ENCODE measurements around the gene HDAC9.

The HDAC9 gene

GRCh38 chr7:18655912-18656311 lies 160.4 kb downstream of the HDAC9 start:
- Histone ChIP-seq H3K4me1 (ENCODE audit: control insufficient read depth, insufficient read depth, low read length) (no peaks in the 10 kb centered on the region), H3K9me3 (ENCODE audit: control insufficient read depth, insufficient read depth, low read depth, low read length) (no peaks in the 10 kb centered on the region), H3K36me3 (ENCODE audit: control insufficient read depth in 2 of 2, insufficient read depth in 1 of 2, low read length in 2 of 2) (no peaks in the 10 kb centered on the region), H3K27ac (ENCODE audit: extremely low read depth, low read depth, low read length) (no peak overlapping the region), H3K4me3 (ENCODE audit: low read depth, low read length) (no peak overlapping the region)
- ChIA-PET POLR2A (no interaction called here), CTCF (interaction anchor here (0.5 to 2.2 kb wide), 3 partner anchors 10 to 304 kb away, joined by 3 to 12 read pairs (median 9); no protein-coding TSS in a partner anchor)
- TF ChIP-seq ZNF660 (tag by site-specific recombination; IDR thresholded peaks at IDR 0.05) (no peak), ZNF354C (tag by site-specific recombination; IDR thresholded peaks at IDR 0.05; ENCODE audit: borderline replicate concordance, low read depth) (no peak), ZNF610 (tag by site-specific recombination; IDR thresholded peaks at IDR 0.05; ENCODE audit: borderline replicate concordance) (no peak), ZNF335 (tag by site-specific recombination; conservative IDR thresholded peaks at IDR 0.05) (no peak), ZNF664 (tag by site-specific recombination; IDR thresholded peaks at IDR 0.05) (no peak), ZNF768 (tag by site-specific recombination; IDR thresholded peaks at IDR 0.05) (no peak)
- TF ChIP-seq, protein P1, sequence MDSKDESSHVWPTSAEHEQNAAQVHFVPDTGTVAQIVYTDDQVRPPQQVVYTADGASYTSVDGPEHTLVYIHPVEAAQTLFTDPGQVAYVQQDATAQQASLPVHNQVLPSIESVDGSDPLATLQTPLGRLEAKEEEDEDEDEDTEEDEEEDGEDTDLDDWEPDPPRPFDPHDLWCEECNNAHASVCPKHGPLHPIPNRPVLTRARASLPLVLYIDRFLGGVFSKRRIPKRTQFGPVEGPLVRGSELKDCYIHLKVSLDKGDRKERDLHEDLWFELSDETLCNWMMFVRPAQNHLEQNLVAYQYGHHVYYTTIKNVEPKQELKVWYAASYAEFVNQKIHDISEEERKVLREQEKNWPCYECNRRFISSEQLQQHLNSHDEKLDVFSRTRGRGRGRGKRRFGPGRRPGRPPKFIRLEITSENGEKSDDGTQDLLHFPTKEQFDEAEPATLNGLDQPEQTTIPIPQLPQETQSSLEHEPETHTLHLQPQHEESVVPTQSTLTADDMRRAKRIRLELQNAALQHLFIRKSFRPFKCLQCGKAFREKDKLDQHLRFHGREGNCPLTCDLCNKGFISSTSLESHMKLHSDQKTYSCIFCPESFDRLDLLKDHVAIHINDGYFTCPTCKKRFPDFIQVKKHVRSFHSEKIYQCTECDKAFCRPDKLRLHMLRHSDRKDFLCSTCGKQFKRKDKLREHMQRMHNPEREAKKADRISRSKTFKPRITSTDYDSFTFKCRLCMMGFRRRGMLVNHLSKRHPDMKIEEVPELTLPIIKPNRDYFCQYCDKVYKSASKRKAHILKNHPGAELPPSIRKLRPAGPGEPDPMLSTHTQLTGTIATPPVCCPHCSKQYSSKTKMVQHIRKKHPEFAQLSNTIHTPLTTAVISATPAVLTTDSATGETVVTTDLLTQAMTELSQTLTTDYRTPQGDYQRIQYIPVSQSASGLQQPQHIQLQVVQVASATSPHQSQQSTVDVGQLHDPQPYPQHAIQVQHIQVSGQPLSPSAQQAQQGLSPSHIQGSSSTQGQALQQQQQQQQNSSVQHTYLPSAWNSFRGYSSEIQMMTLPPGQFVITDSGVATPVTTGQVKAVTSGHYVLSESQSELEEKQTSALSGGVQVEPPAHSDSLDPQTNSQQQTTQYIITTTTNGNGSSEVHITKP (tag by site-specific recombination; IDR thresholded peaks at IDR 0.05), result no peak

GRCh38 chr7:18656362-18656761 lies 160.8 kb downstream of the HDAC9 start:
- H3K27ac ChIP-seq (ENCODE audit: extremely low read depth, low read depth, low read length), result no peak overlapping the region
- CTCF ChIA-PET, result interaction anchor here (1.5 to 1.6 kb wide), 2 partner anchors 10 to 46 kb away, joined by 8 to 10 read pairs; no protein-coding TSS in a partner anchor
- H3K9me3 ChIP-seq (ENCODE audit: control insufficient read depth, insufficient read depth, low read depth, low read length), result no peaks in the 10 kb centered on the region
- H3K4me1 ChIP-seq (ENCODE audit: control insufficient read depth, insufficient read depth, low read length), result no peaks in the 10 kb centered on the region
- TF ChIP-seq ZNF623 (tag by site-specific recombination; IDR thresholded peaks at IDR 0.05), result no peak
- no peak for TF ChIP-seq ZNF747 (tag by site-specific recombination; IDR thresholded peaks at IDR 0.05)
- TF ChIP-seq MZF1 (tag by site-specific recombination; IDR thresholded peaks at IDR 0.05; ENCODE audit: borderline replicate concordance), result no peak
- no peak for TF ChIP-seq ZNF473 (tag by site-specific recombination; IDR thresholded peaks at IDR 0.05)
- TF ChIP-seq ZNF416 (tag by site-specific recombination; IDR thresholded peaks at IDR 0.05), result no peak
- no peak for TF ChIP-seq ZNF660 (tag by site-specific recombination; IDR thresholded peaks at IDR 0.05)
- TF ChIP-seq ZNF777 (tag by site-specific recombination; IDR thresholded peaks at IDR 0.05; ENCODE audit: borderline replicate concordance), result no peak
- POLR2A ChIA-PET, result no interaction called here
- H3K4me3 ChIP-seq (ENCODE audit: low read depth, low read length), result no peak overlapping the region
- no peaks in the 10 kb centered on the region for H3K36me3 ChIP-seq (ENCODE audit: control insufficient read depth in 2 of 2, insufficient read depth in 1 of 2, low read length in 2 of 2)

DNA sequence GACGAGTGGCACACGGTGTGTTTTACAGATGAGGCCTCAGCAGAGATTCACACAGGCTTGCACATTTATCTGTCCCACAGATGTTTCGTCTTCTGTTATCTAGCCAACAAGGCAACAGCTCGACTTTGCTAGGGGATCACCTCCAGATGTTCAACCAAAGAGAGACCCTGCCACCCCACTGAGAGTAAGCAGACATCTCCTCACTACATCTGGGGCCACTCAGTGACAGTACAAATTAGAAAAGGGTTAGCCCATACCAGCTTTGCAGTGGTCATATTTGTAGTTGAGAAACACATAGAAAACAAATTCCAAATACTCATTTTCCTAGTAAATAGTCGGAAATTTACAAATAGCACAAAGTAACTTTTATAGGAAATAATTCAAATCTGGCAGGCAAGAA lies 164.2 kb downstream of the HDAC9 start:
- no peaks in the 10 kb centered on the region for H3K36me3 ChIP-seq (ENCODE audit: control insufficient read depth in 2 of 2, insufficient read depth in 1 of 2, low read length in 2 of 2)
- TF ChIP-seq ZNF24 (tag by site-specific recombination; IDR thresholded peaks at IDR 0.05) (no peak), ZNF629 (tag by site-specific recombination; IDR thresholded peaks at IDR 0.05) (no peak), ZNF19 (tag by site-specific recombination; IDR thresholded peaks at IDR 0.05; ENCODE audit: low read depth) (no peak), SCRT1 (tag by site-specific recombination; IDR thresholded peaks at IDR 0.05; ENCODE audit: borderline replicate concordance) (no peak), ZNF48 (tag by site-specific recombination; IDR thresholded peaks at IDR 0.05) (no peak), ZNF292 (tag by site-specific recombination; IDR thresholded peaks at IDR 0.05; ENCODE audit: borderline replicate concordance, low read depth) (no peak), ZNF121 (tag by site-specific recombination; IDR thresholded peaks at IDR 0.05) (no peak), HOXA7 (CRISPR knock-in tag; IDR thresholded peaks at IDR 0.05; ENCODE audit: borderline replicate concordance) (no peak), ZNF785 (tag by site-specific recombination; IDR thresholded peaks at IDR 0.05) (no peak), ZNF776 (tag by site-specific recombination; IDR thresholded peaks at IDR 0.05; ENCODE audit: borderline replicate concordance) (no peak), ZNF169 (tag by site-specific recombination; IDR thresholded peaks at IDR 0.05) (no peak), ZNF777 (tag by site-specific recombination; IDR thresholded peaks at IDR 0.05; ENCODE audit: borderline replicate concordance) (no peak), ZNF211 (tag by site-specific recombination; IDR thresholded peaks at IDR 0.05; ENCODE audit: low read depth) (no peak)
- TF ChIP-seq, protein P2, sequence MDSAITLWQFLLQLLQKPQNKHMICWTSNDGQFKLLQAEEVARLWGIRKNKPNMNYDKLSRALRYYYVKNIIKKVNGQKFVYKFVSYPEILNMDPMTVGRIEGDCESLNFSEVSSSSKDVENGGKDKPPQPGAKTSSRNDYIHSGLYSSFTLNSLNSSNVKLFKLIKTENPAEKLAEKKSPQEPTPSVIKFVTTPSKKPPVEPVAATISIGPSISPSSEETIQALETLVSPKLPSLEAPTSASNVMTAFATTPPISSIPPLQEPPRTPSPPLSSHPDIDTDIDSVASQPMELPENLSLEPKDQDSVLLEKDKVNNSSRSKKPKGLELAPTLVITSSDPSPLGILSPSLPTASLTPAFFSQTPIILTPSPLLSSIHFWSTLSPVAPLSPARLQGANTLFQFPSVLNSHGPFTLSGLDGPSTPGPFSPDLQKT (IDR thresholded peaks at IDR 0.05; ENCODE audit: borderline replicate concordance, low read depth, low read length), result no peak
- H3K9me3 ChIP-seq (ENCODE audit: control insufficient read depth, insufficient read depth, low read depth, low read length), result no peaks in the 10 kb centered on the region
- H3K4me1 ChIP-seq (ENCODE audit: control insufficient read depth, insufficient read depth, low read length), result no peaks in the 10 kb centered on the region
- H3K4me3 ChIP-seq (ENCODE audit: low read depth, low read length), result no peak overlapping the region
- ChIA-PET POLR2A (no interaction called here), CTCF (no interaction called here)
- no peak overlapping the region for H3K27ac ChIP-seq (ENCODE audit: extremely low read depth, low read depth, low read length)
